Karpas-422 (cell line): ENCODE results near the gene SHC1. TPM values are rescaled to one million over a fixed set of nuclear protein-coding genes. Genes with fewer than 3 reads are reported as not detected.

Experiments used
- DNase-seq: peaks from one replicate; pipeline ENCODE4 v3.0.0-alpha.2; 2015
- H2AFZ ChIP-seq: fragments of 200-600 bp; sonication (generic); 2 replicates; pipeline ENCODE4 v1.6.1; 2014; ENCODE audit warnings: antibody characterized with exemption, low read length, mixed read lengths
- H3K27ac ChIP-seq: fragments of 200-600 bp; sonication (generic); 2 replicates; pipeline ENCODE4 v1.5.1; 2014; ENCODE audit warnings: mild to moderate bottlenecking, low read length, moderate library complexity
- H3K27me3 ChIP-seq: fragments of 200-600 bp; sonication (generic); 2 replicates; pipeline ENCODE4 v1.6.1; 2014; ENCODE audit warnings: low read length, mixed read lengths
- H3K36me3 ChIP-seq: fragments of 200-600 bp; sonication (generic); 2 replicates; pipeline ENCODE4 v1.6.1; 2014; ENCODE audit warnings: low read length, mixed read lengths; ENCODE audit not compliant: insufficient read depth
- H3K4me1 ChIP-seq: fragments of 200-600 bp; sonication (generic); 2 replicates; pipeline ENCODE4 v1.6.1; 2014; ENCODE audit warnings: mild to moderate bottlenecking, low read length, mixed read lengths
- H3K4me2 ChIP-seq: fragments of 200-600 bp; sonication (generic); 2 replicates; pipeline ENCODE4 v1.6.1; 2014; ENCODE audit warnings: low read length, low read depth, mild to moderate bottlenecking; ENCODE audit not compliant: poor library complexity, severe bottlenecking
- H3K4me3 ChIP-seq: fragments of 200-600 bp; sonication (generic); 2 replicates; pipeline ENCODE4 v1.5.1; 2014; ENCODE audit warnings: mild to moderate bottlenecking, antibody characterized with exemption, low read length, mixed read lengths
- H3K79me2 ChIP-seq: fragments of 200-600 bp; sonication (generic); 2 replicates; pipeline ENCODE4 v1.6.1; 2014; ENCODE audit warnings: mild to moderate bottlenecking, low read length, mixed read lengths
- H3K9ac ChIP-seq: fragments of 200-600 bp; sonication (generic); 2 replicates; pipeline ENCODE4 v1.6.0; 2014; ENCODE audit warnings: low read length
- H3K9me2 ChIP-seq: fragments of 200-600 bp; sonication (generic), shearing (Covaris generic); replicated peaks from 2 replicates; pipeline ENCODE4 v1.6.0; 2014; ENCODE audit warnings: mild to moderate bottlenecking, low read length, moderate library complexity; ENCODE audit not compliant: insufficient read depth
- H3K9me3 ChIP-seq: fragments of 300-700, 200-600 bp; sonication (generic); 2 replicates; pipeline ENCODE4 v1.6.1; 2014; ENCODE audit warnings: low read length, mixed read lengths
- H4K20me1 ChIP-seq: fragments of 200-600 bp; sonication (generic); 2 replicates; pipeline ENCODE4 v1.6.1; 2014; ENCODE audit warnings: mild to moderate bottlenecking, antibody characterized with exemption, low read length, low read depth; ENCODE audit not compliant: insufficient read depth
- total RNA-seq: library from RNA; depleted of rRNA; stranded (reverse); fragments of >200 nt; shearing (Covaris generic); gene quantifications from 2 replicates; pipeline ENCODE4 v1.2.3, GENCODE V29; 2014; ENCODE audit warnings: low replicate concordance; rRNA removed

SHC1 gene
- total RNA-seq, result 27.8 and 35.3 TPM in 2 replicates

- Histone ChIP-seq H3K79me2 (peaks cover 50% of the 10 kb centered on the region), H3K9me3 (no peaks in the 10 kb centered on the region), H2AFZ (no peak within 1 kb of the TSS), H4K20me1 (no peaks in the 10 kb centered on the region), H3K36me3 (peaks cover 5% of the 10 kb centered on the region; the same call in 1 of the 2 replicates), H3K4me2 (peak within 1 kb of the TSS; percentile 55), H3K9ac (peak within 1 kb of the TSS; percentile 53), H3K27me3 (no peaks in the 10 kb centered on the region), H3K27ac (no peak within 1 kb of the TSS), H3K4me3 (peak within 1 kb of the TSS; percentile 30; the same call in 1 of the 2 replicates), H3K9me2 (no peaks in the 10 kb centered on the region), H3K4me1 (peaks cover 39% of the 10 kb centered on the region)
- peak; percentile 89 for DNase-seq
Measured at GRCh38 chr1:154970631-154971340, at the start of gene SHC1. SHC1 (minus strand) TSS chr1:154970747; CDS start chr1:154970526, 221 bp downstream.

GRCh38 chr1:155019377-155020245, 49.1 kb upstream of the SHC1 start:
- H3K79me2 ChIP-seq, result no peaks in the 10 kb centered on the region
- H3K36me3 ChIP-seq, result 0 out of 2 replicates have a peak, but pooled peaks cover 3% of the 10 kb centered on the region
- H3K27me3 ChIP-seq, result no peaks in the 10 kb centered on the region
- no peak overlapping the region for H3K4me2 ChIP-seq
- H3K4me3 ChIP-seq, result no peak overlapping the region
- H3K27ac ChIP-seq, result no peak overlapping the region
- no peaks in the 10 kb centered on the region; the same call in 1 of the 2 replicates for H4K20me1 ChIP-seq
- no peak overlapping the region for H3K9ac ChIP-seq
- H3K9me2 ChIP-seq, result no peaks in the 10 kb centered on the region
- peaks cover 29% of the 10 kb centered on the region for H3K4me1 ChIP-seq
- H2AFZ ChIP-seq, result no peak overlapping the region
- no peak for DNase-seq
- no peaks in the 10 kb centered on the region for H3K9me3 ChIP-seq

GRCh38 chr1:155018617-155019348, 48.2 kb upstream of the SHC1 start:
- Histone ChIP-seq H3K27ac (no peak overlapping the region), H3K4me2 (no peak overlapping the region)

DNA sequence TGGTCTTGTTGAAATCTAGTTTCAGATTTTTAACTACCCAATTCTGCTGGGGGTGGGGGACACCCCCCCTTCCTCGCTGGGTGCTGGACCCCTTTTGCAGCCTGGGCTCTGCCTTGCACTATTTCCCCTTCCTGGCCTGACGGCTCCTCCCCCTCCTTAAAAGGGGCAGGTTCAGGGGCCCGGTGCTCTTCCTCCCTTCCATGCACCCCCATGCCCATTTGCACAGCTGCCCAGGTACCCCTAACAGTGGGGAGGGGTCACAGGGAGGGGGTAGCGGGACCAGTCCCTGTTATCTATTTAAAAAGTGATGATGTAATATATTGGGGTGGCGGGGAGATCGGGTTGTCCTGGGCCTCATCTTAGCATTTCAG, 47.4 kb upstream of the SHC1 start:
- Histone ChIP-seq H3K27me3 (no peaks in the 10 kb centered on the region), H3K36me3 (0 out of 2 replicates have a peak, but pooled peaks cover 3% of the 10 kb centered on the region), H3K9me3 (no peaks in the 10 kb centered on the region), H3K4me1 (peaks cover 40% of the 10 kb centered on the region), H3K4me2 (peak overlapping the region; percentile 69), H4K20me1 (no peaks in the 10 kb centered on the region; the same call in 1 of the 2 replicates), H3K4me3 (peak overlapping the region; percentile 59), H3K9ac (peak overlapping the region; percentile 67), H3K79me2 (no peaks in the 10 kb centered on the region), H3K27ac (peak overlapping the region; percentile 87), H3K9me2 (no peaks in the 10 kb centered on the region), H2AFZ (no peak overlapping the region)
- peak; percentile 68 for DNase-seq

More at GRCh38 chr1:155018617-155019348, 48.2 kb upstream of the SHC1 start:
- Histone ChIP-seq H3K9me3 (no peaks in the 10 kb centered on the region), H3K9me2 (no peaks in the 10 kb centered on the region), H3K79me2 (no peaks in the 10 kb centered on the region), H3K4me1 (peaks cover 31% of the 10 kb centered on the region), H3K9ac (no peak overlapping the region), H3K27me3 (no peaks in the 10 kb centered on the region), H3K4me3 (no peak overlapping the region), H4K20me1 (no peaks in the 10 kb centered on the region; the same call in 1 of the 2 replicates), H3K36me3 (0 out of 2 replicates have a peak, but pooled peaks cover 3% of the 10 kb centered on the region), H2AFZ (no peak overlapping the region)
- no peak for DNase-seq

DNA sequence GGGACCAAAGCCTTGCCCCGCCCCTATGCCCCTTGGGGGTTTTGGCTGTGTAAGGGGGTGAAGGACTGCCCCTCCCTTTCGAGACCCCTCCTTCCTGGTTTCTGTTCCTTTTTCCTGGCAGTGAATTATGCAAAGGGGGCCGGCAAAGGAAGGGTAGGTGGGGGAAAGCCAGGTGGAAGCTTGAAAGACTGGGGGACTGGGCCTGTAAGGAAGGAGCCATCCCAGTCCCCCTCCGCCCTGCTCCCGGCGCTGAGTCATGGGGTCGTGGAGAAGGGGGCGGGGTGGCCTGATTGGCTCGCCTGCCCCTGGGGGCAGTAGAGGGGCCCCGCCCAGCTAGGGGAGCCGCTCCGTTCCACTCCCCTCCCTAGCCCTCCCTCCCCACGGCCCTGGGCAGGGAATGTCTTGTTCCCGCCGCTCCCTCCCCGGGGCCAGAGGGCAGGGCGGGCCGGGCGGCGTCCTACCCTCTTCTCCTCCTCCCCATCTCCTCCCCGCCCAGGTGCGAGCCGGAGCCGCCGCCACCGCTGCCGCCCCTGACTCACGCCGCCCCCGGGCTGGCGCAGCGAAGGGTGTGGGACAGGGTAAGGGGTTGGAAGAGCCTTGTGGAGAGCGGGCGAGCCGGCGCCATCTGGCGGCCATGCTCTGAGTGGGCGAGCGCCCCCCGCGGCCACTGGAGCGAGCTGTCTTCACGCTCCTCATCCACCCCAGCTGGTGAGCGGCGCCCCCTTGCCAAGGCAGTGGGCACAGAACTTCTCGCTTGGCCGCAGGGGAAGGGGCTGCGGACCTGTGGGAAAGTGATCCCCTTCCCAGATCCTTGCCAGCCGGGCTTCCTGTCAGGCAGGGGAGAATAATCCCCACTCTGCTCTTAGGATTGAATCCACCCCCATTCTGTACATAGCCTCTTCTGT, 46.7 kb upstream of the SHC1 start:
- H2AFZ ChIP-seq, result no peak overlapping the region
- H3K9me2 ChIP-seq, result no peaks in the 10 kb centered on the region
- H3K27ac ChIP-seq, result peak overlapping the region; percentile 87
- H3K27me3 ChIP-seq, result no peaks in the 10 kb centered on the region
- H3K79me2 ChIP-seq, result no peaks in the 10 kb centered on the region
- peak overlapping the region; percentile 67 for H3K9ac ChIP-seq
- H3K36me3 ChIP-seq, result 0 out of 2 replicates have a peak, but pooled peaks cover 3% of the 10 kb centered on the region
- H3K9me3 ChIP-seq, result no peaks in the 10 kb centered on the region
- H4K20me1 ChIP-seq, result no peaks in the 10 kb centered on the region; the same call in 1 of the 2 replicates
- H3K4me1 ChIP-seq, result peaks cover 46% of the 10 kb centered on the region
- H3K4me2 ChIP-seq, result peak overlapping the region; percentile 69
- peak overlapping the region; percentile 59 for H3K4me3 ChIP-seq
- peak; percentile 93 for DNase-seq

- H3K79me2 ChIP-seq, result no peaks in the 10 kb centered on the region
- H3K4me3 ChIP-seq, result no peak overlapping the region
Measured at GRCh38 chr1:155016231-155016831, 45.8 kb upstream of the SHC1 start.

More at GRCh38 chr1:155016231-155016831, 45.8 kb upstream of the SHC1 start:
- no peaks in the 10 kb centered on the region; the same call in 1 of the 2 replicates for H4K20me1 ChIP-seq
- no peaks in the 10 kb centered on the region for H3K9me2 ChIP-seq
- H3K9ac ChIP-seq, result no peak overlapping the region
- H3K27me3 ChIP-seq, result no peaks in the 10 kb centered on the region
- H3K27ac ChIP-seq, result peak overlapping the region; percentile 87
- peaks cover 56% of the 10 kb centered on the region for H3K4me1 ChIP-seq
- H2AFZ ChIP-seq, result no peak overlapping the region
- H3K4me2 ChIP-seq, result peak overlapping the region; percentile 69
- H3K9me3 ChIP-seq, result no peaks in the 10 kb centered on the region
- 0 out of 2 replicates have a peak, but pooled peaks cover 3% of the 10 kb centered on the region for H3K36me3 ChIP-seq
- DNase-seq, result no peak
